Activated CD4-positive, alpha-beta T cell treated with anti-CD3 and anti-CD28 coated beads, Interleukin-2, amount 50 U/mL, for 4 hours (primary cell): Measurements from ENCODE around the gene SYNPO2.

ENCODE experiments used
- DNase-seq, 2 experiments: peaks; one replicate each; pipeline ENCODE4 v3.0.0-alpha.2; 2020

Gene SYNPO2

GRCh38 chr4:119080721-119081541, 192.3 kb downstream of the SYNPO2 start:
- DNase-seq: no peak

- no peak for DNase-seq
Observed at GRCh38 chr4:119081542-119081859, 192.8 kb downstream of the SYNPO2 start.

- no peak for DNase-seq
Observed at GRCh38 chr4:119081943-119082342, 193.3 kb downstream of the SYNPO2 start.

DNA sequence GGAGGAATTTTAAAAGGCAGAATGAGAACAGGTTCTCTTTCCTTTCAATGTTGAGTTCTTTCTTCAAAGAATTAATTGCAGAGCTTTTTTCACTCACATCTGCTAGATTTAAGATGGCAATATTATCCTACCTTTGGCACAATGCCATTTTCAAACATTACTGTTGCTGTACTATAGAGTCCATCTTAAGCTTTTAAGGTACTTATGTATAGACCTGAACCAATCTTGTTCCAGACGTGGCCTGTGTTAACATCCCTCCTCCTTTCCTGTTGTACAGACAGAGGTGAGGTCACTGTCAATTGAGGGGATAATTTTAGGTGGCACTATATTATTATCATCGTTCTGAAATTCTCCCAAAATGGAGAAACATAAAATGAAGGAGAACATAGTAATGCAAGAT, 194.0 kb downstream of the SYNPO2 start:
- DNase-seq: no peak

GRCh38 chr4:119084513-119084912, 195.9 kb downstream of the SYNPO2 start:
- no peak for DNase-seq

DNA sequence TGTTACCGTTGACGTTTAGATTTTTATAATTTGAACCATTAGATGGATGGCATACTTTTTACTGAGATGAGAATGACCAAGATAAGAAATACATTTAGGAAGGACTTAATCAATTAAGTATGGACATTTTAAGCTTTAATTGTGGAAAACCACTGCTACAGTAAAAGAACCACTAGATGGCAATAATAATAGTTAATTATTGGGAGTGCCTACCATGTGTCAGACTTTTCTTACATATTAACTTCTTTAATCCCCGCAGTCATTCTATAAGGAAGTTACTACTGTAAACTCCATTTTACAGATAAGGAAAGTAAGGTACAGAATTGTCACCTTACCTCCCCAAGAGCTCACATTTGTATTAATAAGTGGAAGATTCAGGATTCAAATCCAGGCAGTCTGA, 198.5 kb downstream of the SYNPO2 start:
- DNase-seq: no peak

DNA sequence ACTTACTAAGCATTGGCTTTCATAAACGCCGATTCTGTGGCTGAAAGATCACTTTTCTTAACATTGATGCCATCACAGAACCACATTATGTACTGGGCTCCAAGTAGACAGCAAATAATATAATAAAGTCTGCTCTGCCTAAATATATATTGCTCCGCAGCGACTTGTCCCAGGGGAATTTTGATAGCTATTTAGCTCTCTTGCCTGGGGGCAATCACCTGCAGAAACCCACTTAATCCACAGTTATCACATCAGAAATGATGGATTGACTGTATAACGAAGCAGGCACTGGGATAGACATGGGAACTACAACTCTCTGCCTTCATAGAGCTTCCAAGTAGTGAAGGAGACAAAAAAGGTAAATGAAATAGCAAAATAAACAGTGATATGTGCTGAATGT, 199.0 kb downstream of the SYNPO2 start:
- DNase-seq: no peak

- no peak for DNase-seq
Observed at GRCh38 chr4:119093042-119093827, 204.6 kb downstream of the SYNPO2 start.

GRCh38 chr4:119097282-119097900, 208.7 kb downstream of the SYNPO2 start:
- DNase-seq: no peak

DNA sequence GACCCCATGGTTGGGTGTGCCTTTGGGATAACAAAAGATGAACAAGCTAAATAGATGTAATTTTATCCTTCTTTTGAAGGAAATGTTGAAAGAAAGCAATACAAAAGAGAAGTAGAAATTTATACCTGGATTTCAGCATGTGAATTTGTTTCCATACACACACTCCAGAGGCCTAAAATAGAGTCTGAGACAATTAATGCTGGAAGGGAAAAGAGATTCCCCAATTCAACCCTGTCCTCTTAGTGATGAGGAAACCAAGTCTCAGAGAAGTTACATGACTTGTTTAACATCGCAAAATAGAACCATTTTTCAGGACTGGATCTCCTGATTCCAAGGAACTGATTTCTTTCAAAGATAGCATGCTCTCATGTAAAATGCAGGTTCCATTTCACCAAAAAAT, 209.7 kb downstream of the SYNPO2 start:
- no peak for DNase-seq

- no peak for DNase-seq
Observed at GRCh38 chr4:119099227-119099810, 210.7 kb downstream of the SYNPO2 start.

DNA sequence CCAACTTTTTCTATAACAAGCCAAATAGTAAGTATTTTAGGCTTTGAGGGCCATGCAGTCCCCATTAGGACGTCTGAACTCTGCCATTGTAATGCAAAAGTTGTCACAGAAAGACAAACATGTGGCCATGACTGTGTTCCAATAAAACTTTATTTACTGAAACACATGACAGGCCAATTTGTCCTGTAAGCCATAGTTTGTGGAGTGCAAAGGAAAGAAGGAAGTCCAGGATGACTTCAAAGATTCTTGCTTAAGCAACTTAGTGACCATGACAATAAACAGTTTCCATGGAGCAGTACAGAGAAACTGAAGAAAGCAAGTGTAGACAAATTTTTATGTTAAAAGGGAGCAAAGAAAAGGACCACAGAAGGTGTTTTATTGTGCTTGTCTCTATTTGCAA, 212.0 kb downstream of the SYNPO2 start:
- DNase-seq: no peak

- DNase-seq: no peak
Observed at GRCh38 chr4:119103263-119103662, 214.6 kb downstream of the SYNPO2 start.

- DNase-seq: no peak
Observed at GRCh38 chr4:119104644-119105273, 216.1 kb downstream of the SYNPO2 start.

- DNase-seq: no peak
Observed at GRCh38 chr4:119105605-119106004, 217.0 kb downstream of the SYNPO2 start.

- no peak for DNase-seq
Observed at GRCh38 chr4:119106036-119107000, 217.7 kb downstream of the SYNPO2 start.

GRCh38 chr4:119110121-119110520, 221.5 kb downstream of the SYNPO2 start:
- DNase-seq: no peak
